H4 (cell line): ENCODE measurements around the gene NFIX. TPM values are rescaled to one million over a fixed set of nuclear protein-coding genes. Genes with fewer than 3 reads are reported as not detected.
"Not testable (repeated sequence)": the region's sequence is repeated elsewhere in the genome, so short reads cannot be mapped to it uniquely, and the experiment has no call there.

Experiments
- DNase-seq: peaks from one replicate; pipeline ENCODE4 v3.0.0-alpha.2; 2015; ENCODE audit warnings: low spot score
- total RNA-seq: library from RNA; depleted of rRNA; stranded (reverse); fragments of >200 nt; shearing (Covaris generic); gene quantifications from 2 replicates; pipeline ENCODE4 v1.2.3, GENCODE V29; 2014; rRNA removed

The NFIX gene
- 9.6 and 13.8 TPM in 2 replicates for total RNA-seq

GRCh38 chr19:12994701-12995595, at the start of gene NFIX:
NFIX (plus strand) TSS chr19:12995475; CDS start chr19:12995838, 363 bp downstream.
- DNase-seq = peak; percentile 37

GRCh38 chr19:12945479-12946091, 49.7 kb upstream of the NFIX start, which contains the start of gene RAD23A:
RAD23A (plus strand) TSS chr19:12945862; CDS start chr19:12945949, 87 bp downstream.
- peak; percentile 99 for DNase-seq

- DNase-seq = no peak
Measured at GRCh38 chr19:12946092-12946721, 49.1 kb upstream of the NFIX start.

GRCh38 chr19:12946731-12947496, 48.4 kb upstream of the NFIX start:
- DNase-seq = no peak

- DNase-seq = no peak
Measured at GRCh38 chr19:12947702-12948611, 47.3 kb upstream of the NFIX start.

- DNase-seq = no peak
Measured at GRCh38 chr19:12948612-12949362, 46.5 kb upstream of the NFIX start.

GRCh38 chr19:12949363-12950283, 45.7 kb upstream of the NFIX start:
- DNase-seq = no peak

GRCh38 chr19:12952050-12952449, 43.2 kb upstream of the NFIX start:
- not testable (repeated sequence) for DNase-seq

- peak; percentile 76 for DNase-seq
Measured at GRCh38 chr19:12952488-12953137, 42.7 kb upstream of the NFIX start.

- peak; percentile 58 for DNase-seq
Measured at GRCh38 chr19:12953138-12953798, 42.0 kb upstream of the NFIX start.

- DNase-seq = no peak
Measured at GRCh38 chr19:12953799-12954611, 41.3 kb upstream of the NFIX start.

- no peak for DNase-seq
Measured at GRCh38 chr19:12954612-12954962, 40.7 kb upstream of the NFIX start.

- not testable (repeated sequence) for DNase-seq
Measured at GRCh38 chr19:12955575-12955974, 39.7 kb upstream of the NFIX start.

- DNase-seq = no peak
Measured at GRCh38 chr19:12955996-12956395, 39.3 kb upstream of the NFIX start.

- peak; percentile 75 for DNase-seq
Measured at GRCh38 chr19:12956446-12957388, 38.6 kb upstream of the NFIX start, which contains the start of gene GADD45GIP1. GADD45GIP1 (minus strand) TSS chr19:12957223; CDS start chr19:12957212, 11 bp downstream.
